Neural cell (in vitro differentiated cells): Measurements from ENCODE around the gene FLT3LG.

Experiments used
- EP300 ChIP-seq: fragments of 450-650 bp; conservative IDR thresholded peaks from 2 replicates; pipeline ENCODE4 v1.6.1; 2014; ENCODE audit warnings: antibody characterized with exemption, mild to moderate bottlenecking, moderate library complexity; ENCODE audit not compliant: poor library complexity, severe bottlenecking
- EZH2 ChIP-seq: fragments of 200-600, 300-800 bp; shearing (Covaris generic), sonication (generic); IDR thresholded peaks from 2 replicates; pipeline ENCODE4 v1.6.1; 2014; ENCODE audit warnings: antibody characterized with exemption, low read length, borderline replicate concordance, mild to moderate bottlenecking; ENCODE audit not compliant: insufficient read depth, poor library complexity, severe bottlenecking
- MXI1 ChIP-seq: fragments of 450-650 bp; conservative IDR thresholded peaks from 2 replicates; pipeline ENCODE4 v1.6.1; 2014; ENCODE audit warnings: antibody characterized with exemption, mild to moderate bottlenecking; ENCODE audit not compliant: poor library complexity, severe bottlenecking
- POLR2AphosphoS5 ChIP-seq: IDR thresholded peaks from 2 replicates; pipeline ENCODE4 v1.6.1; 2012
- TF ChIP-seq, protein P1 (sequence below): fragments of 450-650 bp; IDR thresholded peaks from 2 replicates; pipeline ENCODE4 v1.5.1; 2014; ENCODE audit warnings: antibody characterized with exemption, mild to moderate bottlenecking, moderate library complexity; ENCODE audit not compliant: poor library complexity, severe bottlenecking

DNA sequence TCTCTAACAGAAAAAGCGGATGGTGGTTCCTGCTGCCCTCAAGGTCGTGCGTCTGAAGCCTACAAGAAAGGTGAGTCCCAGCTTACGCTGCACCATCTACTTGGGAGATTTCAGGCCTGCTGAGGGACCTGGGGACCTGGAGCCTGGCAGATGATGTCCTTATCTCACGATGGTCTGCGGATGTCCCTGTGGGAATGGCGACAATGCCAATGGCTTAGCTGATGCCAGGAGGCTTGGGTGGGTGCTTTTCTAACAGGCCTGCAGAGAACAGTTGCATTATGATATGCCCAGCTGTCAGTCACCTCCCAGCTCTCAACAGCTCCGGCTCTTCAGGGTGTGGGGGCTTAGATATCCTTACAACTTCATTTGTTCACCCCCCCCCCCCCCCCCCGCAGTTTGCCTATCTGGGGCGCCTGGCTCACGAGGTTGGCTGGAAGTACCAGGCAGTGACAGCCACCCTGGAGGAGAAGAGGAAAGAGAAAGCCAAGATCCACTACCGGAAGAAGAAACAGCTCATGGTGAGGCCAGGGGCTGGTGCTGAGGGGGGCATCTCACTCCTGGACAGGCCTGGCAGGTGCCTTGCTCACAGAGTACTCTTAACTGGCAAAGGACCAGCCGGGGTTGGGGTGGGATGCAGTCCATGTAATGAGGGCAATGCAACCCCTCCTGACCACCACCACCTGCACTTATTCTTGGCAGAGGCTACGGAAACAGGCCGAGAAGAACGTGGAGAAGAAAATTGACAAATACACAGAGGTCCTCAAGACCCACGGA is 17.2 kb downstream of the FLT3LG start:
- TF ChIP-seq, protein P1, sequence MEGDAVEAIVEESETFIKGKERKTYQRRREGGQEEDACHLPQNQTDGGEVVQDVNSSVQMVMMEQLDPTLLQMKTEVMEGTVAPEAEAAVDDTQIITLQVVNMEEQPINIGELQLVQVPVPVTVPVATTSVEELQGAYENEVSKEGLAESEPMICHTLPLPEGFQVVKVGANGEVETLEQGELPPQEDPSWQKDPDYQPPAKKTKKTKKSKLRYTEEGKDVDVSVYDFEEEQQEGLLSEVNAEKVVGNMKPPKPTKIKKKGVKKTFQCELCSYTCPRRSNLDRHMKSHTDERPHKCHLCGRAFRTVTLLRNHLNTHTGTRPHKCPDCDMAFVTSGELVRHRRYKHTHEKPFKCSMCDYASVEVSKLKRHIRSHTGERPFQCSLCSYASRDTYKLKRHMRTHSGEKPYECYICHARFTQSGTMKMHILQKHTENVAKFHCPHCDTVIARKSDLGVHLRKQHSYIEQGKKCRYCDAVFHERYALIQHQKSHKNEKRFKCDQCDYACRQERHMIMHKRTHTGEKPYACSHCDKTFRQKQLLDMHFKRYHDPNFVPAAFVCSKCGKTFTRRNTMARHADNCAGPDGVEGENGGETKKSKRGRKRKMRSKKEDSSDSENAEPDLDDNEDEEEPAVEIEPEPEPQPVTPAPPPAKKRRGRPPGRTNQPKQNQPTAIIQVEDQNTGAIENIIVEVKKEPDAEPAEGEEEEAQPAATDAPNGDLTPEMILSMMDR: no peak
- TF ChIP-seq EZH2 (no peak), POLR2AphosphoS5 (no peak), EP300 (no peak), MXI1 (no peak)
